Nucleus accumbens (tissue), 56 donors: ENCODE results near the gene MKNK2.

Source experiments
- DNase-seq, 56 donors: peaks; one replicate each; lab custom pipeline; 2025; lab: John Stamatoyannopoulos, UW

The MKNK2 gene

GRCh38 chr19:2047076-2047448 is 4.0 kb downstream of the MKNK2 start:
- DNase-seq: no peak

- no peak for DNase-seq
Observed at GRCh38 chr19:2046046-2046907, 4.8 kb downstream of the MKNK2 start.

GRCh38 chr19:2045501-2046045 is 5.5 kb downstream of the MKNK2 start:
- no peak for DNase-seq

GRCh38 chr19:2044709-2045500 is 6.1 kb downstream of the MKNK2 start:
- DNase-seq: no peak

- no peak for DNase-seq
Observed at GRCh38 chr19:2043961-2044708, 6.9 kb downstream of the MKNK2 start.

- DNase-seq: peak in 11 of 56 donors; percentile 6 to 38 (median 25)
Observed at GRCh38 chr19:2043251-2043641, 7.8 kb downstream of the MKNK2 start.

GRCh38 chr19:2042485-2043250 is 8.4 kb downstream of the MKNK2 start:
- DNase-seq: peak in 9 of 56 donors; percentile 34 to 69 (median 58)

- DNase-seq: peak; percentile 72 to 98 (median 95)
Observed at GRCh38 chr19:2041683-2042484, 9.2 kb downstream of the MKNK2 start.

- no peak for DNase-seq
Observed at GRCh38 chr19:2041433-2041682, 9.7 kb downstream of the MKNK2 start.

GRCh38 chr19:2040647-2041432 is 10.2 kb downstream of the MKNK2 start:
- DNase-seq: no peak

- DNase-seq: no peak
Observed at GRCh38 chr19:2039959-2040646, 10.9 kb downstream of the MKNK2 start.

- no peak for DNase-seq
Observed at GRCh38 chr19:2039089-2039958, 11.7 kb downstream of the MKNK2 start.

- no peak for DNase-seq
Observed at GRCh38 chr19:2038284-2039088, 12.6 kb downstream of the MKNK2 start.

GRCh38 chr19:2037651-2038255 is 13.3 kb downstream of the MKNK2 start:
- no peak for DNase-seq

GRCh38 chr19:2036424-2036823 is 14.6 kb downstream of the MKNK2 start:
- no peak for DNase-seq

GRCh38 chr19:2035590-2035991 is 15.5 kb downstream of the MKNK2 start:
- no peak for DNase-seq
